ENCODE results near the gene NFKBIA.
"Not testable (repeated sequence)": the region's sequence is repeated elsewhere in the genome, so short reads cannot be mapped to it uniquely, and the experiment has no call there.

Gene NFKBIA

GRCh38 chr14:35408026-35408425, 3.5 kb upstream of the NFKBIA start:
- no peak for DNase-seq (ENCODE audit: low spot score)

DNA sequence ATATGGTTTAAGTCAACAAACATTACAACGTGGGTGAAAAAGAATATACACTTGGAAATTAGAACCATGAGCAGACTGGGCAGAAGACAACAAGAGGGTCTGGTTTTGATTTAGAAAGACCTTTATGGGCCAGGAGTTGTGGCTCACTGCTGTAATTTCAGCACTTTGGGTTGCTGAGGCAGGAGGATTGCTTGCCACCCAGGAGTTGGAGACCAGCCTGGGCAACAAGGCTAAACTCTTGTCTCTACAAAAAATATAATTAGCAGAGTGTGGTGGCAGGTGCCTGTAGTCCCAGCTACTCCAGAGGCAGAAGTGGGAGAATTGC, 2.7 kb upstream of the NFKBIA start:
- DNase-seq (ENCODE audit: low spot score) = no peak

- no peak for DNase-seq (ENCODE audit: low spot score)
Measured at GRCh38 chr14:35406506-35407305, 2.2 kb upstream of the NFKBIA start.

- no peak for DNase-seq (ENCODE audit: low spot score)
Measured at GRCh38 chr14:35406090-35406489, 1.5 kb upstream of the NFKBIA start.

- DNase-seq (ENCODE audit: low spot score) = no peak
Measured at GRCh38 chr14:35405304-35405996, 901 bp upstream of the NFKBIA start.

- DNase-seq (ENCODE audit: low spot score) = peak; percentile 89
Measured at GRCh38 chr14:35403603-35404448, 723 bp downstream of the NFKBIA start.

GRCh38 chr14:35403114-35403602, 1.4 kb downstream of the NFKBIA start:
- no peak for DNase-seq (ENCODE audit: low spot score)

- no peak for DNase-seq (ENCODE audit: low spot score)
Measured at GRCh38 chr14:35402323-35403113, 2.0 kb downstream of the NFKBIA start.

GRCh38 chr14:35401422-35402265, 2.9 kb downstream of the NFKBIA start:
- no peak for DNase-seq (ENCODE audit: low spot score)

DNA sequence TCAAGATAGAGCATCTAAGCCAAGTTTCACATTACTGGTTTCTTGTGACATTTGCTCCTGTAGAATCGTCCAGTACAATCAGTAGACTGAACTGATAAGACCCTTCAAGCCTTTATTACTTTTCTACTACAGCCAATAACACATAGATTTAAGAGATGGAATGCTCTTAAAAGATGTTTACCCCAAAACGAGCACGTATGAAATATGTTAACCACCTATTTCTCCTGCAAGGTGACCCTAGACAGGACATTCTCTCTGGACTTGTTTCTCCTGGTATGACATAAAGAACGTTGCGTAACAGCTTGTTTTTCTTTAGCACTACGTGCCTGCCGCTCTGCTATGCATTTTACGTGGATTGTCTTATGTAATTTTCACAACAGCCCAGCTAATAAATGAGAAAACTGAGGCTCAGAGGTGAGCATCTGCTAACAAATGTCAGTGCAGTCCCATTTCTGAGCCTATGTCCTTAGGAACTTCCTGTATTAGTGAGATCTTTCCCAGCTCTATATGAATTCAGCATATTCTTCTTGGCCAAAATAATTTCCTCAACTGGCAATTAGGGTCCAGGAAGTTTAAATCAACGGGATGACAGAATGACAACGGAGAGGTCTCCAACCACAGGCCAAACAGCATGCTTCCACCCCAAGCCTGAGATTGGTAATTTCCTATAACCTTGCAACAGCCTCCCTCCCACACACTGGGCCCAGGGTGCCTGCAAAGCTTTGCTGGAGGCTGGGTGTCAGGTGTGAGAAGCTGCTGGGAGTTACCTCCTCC, 3.7 kb downstream of the NFKBIA start:
- DNase-seq (ENCODE audit: low spot score) = no peak

DNA sequence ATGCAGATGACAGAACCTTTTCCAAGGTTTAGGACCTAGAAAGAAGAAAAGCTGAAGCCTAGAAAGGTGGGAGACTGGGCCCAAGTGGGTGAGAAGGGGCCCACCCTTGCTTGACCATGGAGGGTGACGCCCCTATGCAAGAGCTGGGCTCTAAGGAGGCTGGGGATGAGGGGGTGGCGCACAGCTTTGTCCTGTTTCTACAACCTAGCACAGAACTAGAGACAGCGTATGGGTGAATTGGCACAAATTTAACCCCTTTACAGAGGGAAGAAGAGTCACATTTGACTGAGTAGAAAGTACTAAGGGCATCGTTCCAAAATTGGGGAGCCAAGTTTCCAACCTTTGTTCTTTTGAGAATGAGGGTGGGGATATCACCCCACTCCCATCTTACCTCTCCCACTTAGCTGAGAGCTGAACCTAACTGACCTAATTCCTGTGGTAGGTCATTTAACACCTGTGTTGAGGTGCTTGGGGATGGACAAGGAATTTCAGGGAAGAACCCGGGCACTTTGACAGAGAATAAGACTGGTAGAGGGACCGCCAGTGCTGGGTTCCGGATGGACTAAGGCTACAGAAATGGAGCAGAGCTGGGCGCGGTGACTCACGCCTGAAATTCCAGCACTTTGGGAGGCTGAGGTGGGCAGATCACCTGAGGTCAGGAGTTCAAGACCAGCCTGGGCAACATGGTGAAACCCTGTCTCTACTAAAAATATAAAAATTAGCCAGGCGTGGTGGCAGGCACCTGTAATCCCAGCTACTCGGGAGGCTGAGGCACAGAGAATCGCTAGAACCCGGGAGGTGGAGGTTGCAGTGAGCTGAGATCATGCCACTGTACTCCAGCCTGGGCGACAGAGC, 5.2 kb downstream of the NFKBIA start:
- DNase-seq (ENCODE audit: low spot score) = no peak

GRCh38 chr14:35398071-35398584, 6.4 kb downstream of the NFKBIA start:
- no peak for DNase-seq (ENCODE audit: low spot score)

DNA sequence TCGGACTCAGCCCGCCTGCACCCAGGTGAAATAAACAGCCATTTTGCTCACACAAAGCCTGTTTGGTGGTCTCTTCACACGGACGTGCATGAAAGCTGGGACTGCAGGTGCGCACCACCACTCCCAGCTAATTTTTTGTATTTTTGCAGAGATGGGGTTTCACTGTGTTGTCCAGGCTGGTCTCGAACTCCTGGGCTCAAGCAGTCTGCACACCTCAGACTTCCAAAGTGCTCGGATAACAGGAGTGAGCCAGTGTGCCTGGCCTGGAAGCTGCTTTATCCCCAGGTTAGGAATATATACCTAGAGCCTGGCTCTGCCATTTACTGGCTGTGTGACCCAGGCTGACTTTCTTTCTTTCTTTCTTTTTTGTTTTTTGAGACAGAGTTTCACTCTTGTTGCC, 7.9 kb downstream of the NFKBIA start:
- DNase-seq (ENCODE audit: low spot score) = not testable (repeated sequence)

DNA sequence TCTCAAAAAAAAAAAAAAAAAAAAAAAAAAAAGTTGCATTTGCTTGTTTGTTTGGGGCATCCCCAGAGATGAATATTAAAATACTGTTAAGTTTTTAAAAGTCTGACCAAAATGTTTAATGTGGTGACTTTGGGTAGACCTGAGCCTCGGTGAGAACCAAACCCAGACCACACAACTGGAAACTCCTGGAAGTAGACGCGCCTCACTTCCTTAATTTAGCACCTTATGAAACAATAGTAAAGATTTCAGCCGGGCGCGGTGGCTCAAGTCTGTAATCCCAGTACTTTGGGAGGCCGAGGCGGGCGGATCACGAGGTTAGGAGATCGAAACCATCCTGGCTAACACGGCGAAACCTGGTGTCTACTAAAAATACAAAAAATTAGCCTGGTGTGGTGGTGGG, 9.3 kb downstream of the NFKBIA start:
- no peak for DNase-seq (ENCODE audit: low spot score)

DNA sequence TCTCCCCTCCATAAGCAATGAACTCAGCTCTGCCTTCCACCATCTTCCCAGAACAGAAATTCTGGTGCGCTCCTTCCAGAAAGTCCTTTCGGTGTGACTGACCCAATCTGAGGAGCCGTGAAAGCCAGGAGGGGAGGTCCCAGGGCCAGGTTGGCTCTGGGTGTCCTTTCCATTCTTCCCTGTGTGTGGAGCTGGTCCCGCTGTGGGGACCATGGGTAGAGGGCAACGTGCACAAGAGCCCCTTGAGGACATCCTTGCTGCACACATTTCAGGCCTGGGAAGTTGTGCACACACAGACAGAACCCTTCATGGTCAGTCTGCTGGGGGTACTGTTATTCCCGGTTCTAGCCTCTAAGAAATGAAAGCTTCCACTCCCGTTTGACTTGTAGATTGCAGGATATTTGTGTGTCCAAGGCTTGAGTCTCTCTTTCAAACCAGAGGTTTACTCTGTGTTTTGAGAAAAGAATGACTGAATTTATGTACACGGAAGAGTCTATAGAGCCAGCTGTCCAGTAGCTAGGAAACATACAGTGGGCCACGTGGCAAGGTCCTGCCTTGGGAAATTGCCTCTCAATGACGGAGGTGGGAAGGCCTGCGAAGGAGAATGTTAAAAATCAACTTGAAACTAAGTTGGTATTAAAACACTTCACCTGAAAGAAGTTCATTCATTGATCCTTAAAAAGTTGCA, 10.1 kb downstream of the NFKBIA start:
- no peak for DNase-seq (ENCODE audit: low spot score)

- DNase-seq (ENCODE audit: low spot score) = no peak
Measured at GRCh38 chr14:35393826-35394225, 10.7 kb downstream of the NFKBIA start.

DNA sequence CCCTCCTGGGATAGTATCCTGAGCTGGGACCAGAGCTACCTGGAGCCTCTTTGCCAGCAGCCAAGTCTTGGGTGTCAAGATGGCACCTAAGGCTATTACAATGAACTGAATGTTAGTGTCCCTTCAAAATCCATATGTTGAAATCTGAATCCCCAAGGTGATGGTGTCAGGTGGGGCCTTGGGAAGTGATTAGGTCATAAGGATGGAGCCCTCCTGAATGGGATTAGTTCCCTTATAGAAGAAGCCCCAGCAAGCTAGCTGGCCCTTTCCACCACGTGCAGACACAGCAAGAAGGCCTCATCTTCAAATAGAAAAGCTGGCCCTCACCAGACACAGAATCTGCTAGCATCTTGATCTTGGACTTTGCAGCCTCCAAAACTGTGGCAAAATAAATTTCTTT, 12.4 kb downstream of the NFKBIA start:
- DNase-seq (ENCODE audit: low spot score) = no peak

DNA sequence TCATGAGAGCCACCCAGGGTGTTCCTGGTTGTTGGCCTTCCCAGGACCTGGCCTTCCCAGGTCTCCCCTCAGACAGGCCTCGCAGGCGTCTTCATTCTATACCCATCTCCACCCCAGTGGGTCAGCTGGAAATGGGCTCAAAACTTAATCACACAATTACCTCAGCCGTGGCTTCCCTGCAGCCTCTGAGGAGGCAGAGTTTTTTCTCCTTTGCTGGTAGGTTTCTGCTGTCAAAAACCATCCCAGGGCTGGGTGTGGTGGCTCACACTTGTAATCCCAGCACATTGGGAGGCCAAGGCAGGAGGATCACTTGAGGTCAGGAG, 13.2 kb downstream of the NFKBIA start:
- no peak for DNase-seq (ENCODE audit: low spot score)
